Measurements from ENCODE around the gene FNBP1L.
"Not testable (repeated sequence)": the region's sequence is repeated elsewhere in the genome, so short reads cannot be mapped to it uniquely, and the experiment has no call there.

Gene FNBP1L

GRCh38 chr1:93446837-93447451, 974 bp upstream of the FNBP1L start:
- DNase-seq: no peak

- DNase-seq: peak; percentile 67
Observed at GRCh38 chr1:93448292-93448982, 519 bp downstream of the FNBP1L start.

DNA sequence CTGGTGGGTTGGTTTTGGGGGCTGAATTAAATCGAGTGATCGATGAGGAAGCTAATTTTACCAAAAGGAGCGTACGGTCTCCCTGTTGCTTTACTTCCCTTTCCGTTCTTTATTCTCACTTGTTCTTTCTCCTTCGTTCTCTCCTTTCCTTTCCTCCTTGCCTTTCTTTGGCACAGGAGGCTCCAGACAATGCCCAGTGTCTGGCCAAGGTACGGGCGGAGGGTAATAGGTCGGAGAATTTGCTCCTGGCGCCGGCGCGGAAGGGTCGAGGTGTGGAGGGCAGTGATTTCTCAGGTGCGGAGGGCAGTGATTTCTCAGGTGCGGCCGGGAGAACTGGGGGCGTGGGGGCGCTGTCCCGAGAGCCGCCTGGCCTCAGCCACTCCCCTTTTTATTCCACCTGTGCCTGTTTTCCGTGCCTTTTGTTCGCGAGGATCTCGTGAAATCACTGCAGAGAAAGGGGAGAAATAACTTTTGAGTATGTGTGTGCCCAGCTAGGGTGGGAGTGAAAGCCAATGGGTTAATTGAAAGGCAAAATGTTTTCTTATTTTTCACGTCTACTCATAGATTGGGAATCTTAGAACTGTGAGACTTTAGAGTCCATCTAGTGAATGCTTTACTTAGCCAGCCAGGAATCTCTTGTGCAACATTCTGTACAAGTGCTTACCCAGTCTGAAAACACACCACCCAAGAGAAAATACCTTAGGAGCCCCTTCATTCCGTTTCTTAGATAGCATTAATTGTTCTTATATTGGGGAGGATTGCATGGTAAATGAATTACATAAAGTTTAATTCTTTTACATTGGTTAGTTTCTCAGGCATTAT, 1.3 kb downstream of the FNBP1L start:
- peak; percentile 78 for DNase-seq

GRCh38 chr1:93450321-93450720, 2.4 kb downstream of the FNBP1L start:
- DNase-seq: no peak

- DNase-seq: no peak
Observed at GRCh38 chr1:93453911-93454310, 6.0 kb downstream of the FNBP1L start.

DNA sequence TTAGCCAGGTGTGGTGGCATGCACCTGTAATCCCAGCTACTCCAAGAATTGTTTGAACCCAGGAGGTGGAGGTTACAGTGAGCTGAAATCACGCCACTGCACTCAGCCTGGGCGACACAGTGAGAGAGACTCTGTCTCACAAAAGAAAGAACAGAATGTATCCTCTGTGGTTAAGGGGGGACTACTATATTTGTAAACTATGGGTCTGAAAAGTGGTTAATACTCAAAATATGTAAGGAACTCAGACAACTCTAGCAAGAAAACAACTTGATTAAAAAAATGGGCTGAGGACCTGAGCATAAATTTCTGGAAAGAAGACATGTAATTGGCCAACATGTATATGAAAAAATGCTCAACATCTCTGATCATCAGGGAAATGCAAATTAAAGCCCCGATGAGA, 11.2 kb downstream of the FNBP1L start:
- DNase-seq: no peak

DNA sequence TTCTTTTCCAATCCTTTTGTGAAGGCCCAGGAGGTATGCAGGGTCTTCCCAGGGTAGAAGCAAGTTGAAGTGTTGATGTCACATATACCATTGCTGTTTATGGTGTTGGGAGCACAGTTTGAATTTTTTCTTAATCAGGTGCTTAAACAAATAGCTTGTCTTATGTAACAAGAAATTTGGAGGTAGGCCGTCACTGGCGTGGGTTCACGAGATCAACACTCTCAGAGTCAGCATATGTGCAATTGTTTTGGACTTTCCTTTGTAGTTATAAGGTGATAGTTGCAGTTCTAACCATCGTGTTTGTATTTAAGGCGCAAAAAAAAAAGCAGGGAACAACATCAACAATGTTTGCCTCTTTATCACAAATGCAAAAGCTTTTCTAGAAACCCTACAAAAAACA, 13.3 kb downstream of the FNBP1L start:
- no peak for DNase-seq

- no peak for DNase-seq
Observed at GRCh38 chr1:93463960-93464359, 16.0 kb downstream of the FNBP1L start.

GRCh38 chr1:93465371-93466082, 17.6 kb downstream of the FNBP1L start:
- not testable (repeated sequence) for DNase-seq

DNA sequence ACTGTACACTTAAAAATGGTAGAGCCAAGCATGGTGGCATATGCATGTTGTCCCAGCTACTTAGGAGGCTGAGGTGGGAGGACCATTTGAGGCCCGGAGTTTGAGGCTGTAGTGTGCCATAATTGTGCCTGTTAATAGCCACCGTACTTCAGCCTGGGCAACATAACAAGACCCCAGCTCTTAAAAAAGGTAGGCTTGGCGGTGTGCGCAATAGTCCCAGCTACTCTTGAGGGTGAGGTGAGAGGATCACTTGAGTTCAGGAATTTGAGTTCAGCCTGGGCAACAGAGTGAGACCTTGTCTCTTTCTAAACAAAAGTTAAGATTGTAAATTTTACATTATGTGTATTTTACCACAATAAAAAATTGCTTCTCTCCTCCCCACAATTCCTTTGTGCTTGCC, 19.7 kb downstream of the FNBP1L start:
- no peak for DNase-seq

DNA sequence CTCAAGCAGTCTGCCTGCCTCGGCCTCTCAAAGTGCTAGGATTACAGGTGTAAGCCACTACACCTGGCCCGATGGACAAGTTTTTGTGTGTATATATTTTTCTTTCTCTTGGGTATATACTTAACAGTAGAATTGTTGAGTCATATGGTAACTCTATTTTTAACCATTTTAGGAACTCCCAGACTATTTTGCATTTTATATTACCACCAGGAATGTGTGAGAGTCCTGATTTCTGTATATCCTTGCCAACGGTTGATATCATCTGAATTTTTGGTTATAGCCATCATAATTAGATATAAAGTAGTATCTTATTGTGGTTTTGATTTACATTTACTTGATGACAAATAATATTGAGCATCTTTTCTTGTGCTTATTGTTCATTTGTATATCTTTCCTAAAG, 20.7 kb downstream of the FNBP1L start:
- no peak for DNase-seq

GRCh38 chr1:93469223-93469622, 21.3 kb downstream of the FNBP1L start:
- not testable (repeated sequence) for DNase-seq

GRCh38 chr1:93471284-93471683, 23.4 kb downstream of the FNBP1L start:
- DNase-seq: no peak

- no peak for DNase-seq
Observed at GRCh38 chr1:93471911-93472310, 24.0 kb downstream of the FNBP1L start.

GRCh38 chr1:93474321-93474720, 26.4 kb downstream of the FNBP1L start:
- no peak for DNase-seq

GRCh38 chr1:93475681-93476080, 27.8 kb downstream of the FNBP1L start:
- no peak for DNase-seq

DNA sequence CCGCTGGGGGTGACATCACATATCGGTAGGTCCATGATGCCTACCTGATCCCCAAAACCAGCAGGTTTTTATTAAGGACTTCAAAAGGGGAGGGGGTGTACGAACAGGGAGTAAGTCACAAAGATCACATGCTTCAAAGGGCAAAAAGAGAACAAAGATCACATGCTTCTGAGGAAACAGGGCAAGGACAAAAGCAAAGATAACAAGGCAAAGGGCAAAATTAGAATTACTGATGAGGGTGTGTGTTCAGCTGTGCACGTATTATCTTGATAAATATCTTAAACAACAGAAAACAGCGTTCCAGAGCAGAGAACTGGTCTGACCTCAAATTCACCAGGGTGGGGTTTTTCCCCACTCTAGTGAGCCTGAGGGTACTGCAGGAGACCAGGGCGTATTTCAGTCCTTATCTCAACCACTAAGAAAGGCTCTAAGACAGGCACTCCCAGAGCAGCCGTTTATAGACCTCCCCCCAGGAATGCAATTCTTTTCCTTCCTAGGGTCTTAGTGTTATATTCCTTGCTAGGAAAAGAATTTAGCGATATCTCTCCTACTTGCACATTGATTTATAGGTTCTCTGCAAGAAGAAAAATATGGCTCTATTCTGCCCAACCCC, 31.3 kb downstream of the FNBP1L start:
- DNase-seq: not testable (repeated sequence)

GRCh38 chr1:93481899-93482298, 34.0 kb downstream of the FNBP1L start:
- not testable (repeated sequence) for DNase-seq

DNA sequence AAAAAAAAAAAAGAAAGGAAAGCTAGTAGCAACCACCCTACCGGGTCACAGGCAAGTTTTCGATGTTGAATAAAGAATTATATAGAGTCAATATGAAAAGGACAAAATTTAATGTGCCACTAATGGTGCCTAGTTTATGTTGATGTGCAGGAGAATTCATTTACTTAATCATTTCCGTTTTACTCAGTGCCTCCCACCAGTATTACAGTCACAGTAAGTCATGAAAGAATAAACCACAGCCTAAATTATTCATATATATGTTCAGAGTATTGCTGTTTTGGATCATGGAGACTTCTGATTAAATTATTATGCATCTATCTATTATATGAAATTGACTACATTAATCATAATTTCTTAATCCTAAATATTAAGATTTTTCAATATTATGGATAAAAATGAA, 35.3 kb downstream of the FNBP1L start:
- DNase-seq: no peak

- no peak for DNase-seq
Observed at GRCh38 chr1:93483606-93484005, 35.7 kb downstream of the FNBP1L start.

GRCh38 chr1:93488207-93488606, 40.3 kb downstream of the FNBP1L start:
- DNase-seq: no peak

- DNase-seq: no peak
Observed at GRCh38 chr1:93489756-93490155, 41.8 kb downstream of the FNBP1L start.

- DNase-seq: no peak
Observed at GRCh38 chr1:93490357-93490756, 42.4 kb downstream of the FNBP1L start.

All from islet precursor cell (in vitro differentiated cells).